ENCODE data around the gene ANO2.

ANO2 gene

GRCh38 chr12:5927732-5928516, 17.1 kb downstream of the ANO2 start:
- TF ChIP-seq CTCF (IDR thresholded peaks at IDR 0.05; ENCODE audit: insufficient read depth, low read depth, low read length, missing control alignments) = no peak
- no peak for DNase-seq (ENCODE audit: low read depth)
- no peak overlapping the region for H3K4me3 ChIP-seq (ENCODE audit: low read length)

- DNase-seq (ENCODE audit: low read depth) = no peak
- no peak for TF ChIP-seq CTCF (IDR thresholded peaks at IDR 0.05; ENCODE audit: insufficient read depth, low read depth, low read length, missing control alignments)
- H3K4me3 ChIP-seq (ENCODE audit: low read length) = no peak overlapping the region
Observed at GRCh38 chr12:5925646-5926045, 19.4 kb downstream of the ANO2 start.

GRCh38 chr12:5924342-5924741, 20.7 kb downstream of the ANO2 start:
- DNase-seq (ENCODE audit: low read depth) = no peak

GRCh38 chr12:5923751-5924150, 21.3 kb downstream of the ANO2 start:
- no peak for DNase-seq (ENCODE audit: low read depth)
- no peak overlapping the region for H3K4me3 ChIP-seq (ENCODE audit: low read length)
- TF ChIP-seq CTCF (IDR thresholded peaks at IDR 0.05; ENCODE audit: insufficient read depth, low read depth, low read length, missing control alignments) = no peak

More at GRCh38 chr12:5924342-5924741, 20.7 kb downstream of the ANO2 start:
- no peak for TF ChIP-seq CTCF (IDR thresholded peaks at IDR 0.05; ENCODE audit: insufficient read depth, low read depth, low read length, missing control alignments)
- H3K4me3 ChIP-seq (ENCODE audit: low read length) = no peak overlapping the region

GRCh38 chr12:5923043-5923605, 21.9 kb downstream of the ANO2 start:
- no peak for DNase-seq (ENCODE audit: low read depth)
- H3K4me3 ChIP-seq (ENCODE audit: low read length) = no peak overlapping the region
- no peak for TF ChIP-seq CTCF (IDR thresholded peaks at IDR 0.05; ENCODE audit: insufficient read depth, low read depth, low read length, missing control alignments)

GRCh38 chr12:5921966-5922899, 22.8 kb downstream of the ANO2 start:
- no peak overlapping the region for H3K4me3 ChIP-seq (ENCODE audit: low read length)
- DNase-seq (ENCODE audit: low read depth) = no peak
- TF ChIP-seq CTCF (IDR thresholded peaks at IDR 0.05; ENCODE audit: insufficient read depth, low read depth, low read length, missing control alignments) = no peak

All from epithelial cell of esophagus (primary cell).